Lower leg skin (tissue), 4 donors: ENCODE data around the gene EZR. TPM values are rescaled to one million over a fixed set of nuclear protein-coding genes. Genes with fewer than 3 reads are reported as not detected.

Experiments
- DNase-seq, 2 donors: peaks; one replicate each; pipeline ENCODE4 v3.0.0-alpha.2; 2019; ENCODE audit warnings: low spot score in 2 of 2
- H3K4me3 ChIP-seq: fragments of 200-600 bp; sonication (generic); 2 replicates; pipeline ENCODE4 v1.5.1; 2017; ENCODE audit warnings: mild to moderate bottlenecking, low read depth; ENCODE audit not compliant: poor library complexity, severe bottlenecking
- CTCF ChIP-seq, 3 donors: fragments of 450-650 bp; IDR thresholded peaks; one replicate each; pipeline ENCODE4 v1.5.1; 2016; ENCODE audit warnings: antibody characterized with exemption in 3 of 3, mild to moderate bottlenecking in 3 of 3, moderate library complexity in 2 of 3
- POLR2A ChIP-seq, 2 donors: fragments of 450-650 bp; IDR thresholded peaks; one replicate each; pipeline ENCODE4 v1.6.1; 2016 to 2017; ENCODE audit warnings: antibody characterized with exemption in 2 of 2, mild to moderate bottlenecking in 1 of 2, moderate library complexity in 1 of 2
- WGBS, 2 donors: methylation state at CpG; one replicate each; pipeline ENCODE4 v1.1.5; 2018; 5-methylcytosine and 5-hydroxymethylcytosine counted together
- intact Hi-C: fragments of 100-400 bp; cut with DNase I; formaldehyde crosslinking; loops from one replicate; pipeline ENCODE4 v1.15.0; 2023; ENCODE audit warnings: low total_unique reads
- total RNA-seq, 4 donors: library from RNA; depleted of rRNA; stranded (reverse); fragments of >200 nt; gene quantifications; one replicate each; pipeline ENCODE4 v1.1.0, GENCODE V29; 2016

The EZR gene
- total RNA-seq, 4 donors from 2014 or later = 200 to 235 (median 212) TPM

- no peak for DNase-seq
- intact Hi-C loops = no loop called here
- TF ChIP-seq POLR2A (IDR thresholded peaks at IDR 0.05) (no peak), CTCF (IDR thresholded peaks at IDR 0.05) (no peak)
- H3K4me3 ChIP-seq = no peak overlapping the region
- WGBS, 2 donors = 47 to 70% methylated on average over 4 of the region's 4 CpGs
Observed at GRCh38 chr6:158847786-158848185, 28.6 kb upstream of the EZR start.

- no peak overlapping the region for H3K4me3 ChIP-seq
- 87 to 92% methylated on average over 11 of the region's 11 CpGs for WGBS, 2 donors
- TF ChIP-seq POLR2A (IDR thresholded peaks at IDR 0.05) (no peak), CTCF (IDR thresholded peaks at IDR 0.05) (no peak)
- intact Hi-C loops = no loop called here
- DNase-seq = no peak
Observed at GRCh38 chr6:158847012-158847529, 27.9 kb upstream of the EZR start.

- 84% methylated on average over 10 of the region's 10 CpGs for WGBS, 2 donors
- intact Hi-C loops = no loop called here
- no peak for DNase-seq
Observed at GRCh38 chr6:158843751-158844683, 24.8 kb upstream of the EZR start.

GRCh38 chr6:158841358-158841757 is 22.2 kb upstream of the EZR start:
- WGBS, 2 donors = 77% methylated on average over 3 of the region's 3 CpGs
- H3K4me3 ChIP-seq = no peak overlapping the region
- DNase-seq = no peak
- TF ChIP-seq POLR2A (IDR thresholded peaks at IDR 0.05) (no peak), CTCF (IDR thresholded peaks at IDR 0.05) (no peak)
- intact Hi-C loops = no loop called here

More at GRCh38 chr6:158843751-158844683, 24.8 kb upstream of the EZR start:
- H3K4me3 ChIP-seq = no peak overlapping the region
- TF ChIP-seq CTCF (IDR thresholded peaks at IDR 0.05) = no peak
- no peak for TF ChIP-seq POLR2A (IDR thresholded peaks at IDR 0.05)

GRCh38 chr6:158840465-158840864 is 21.3 kb upstream of the EZR start:
- TF ChIP-seq POLR2A (IDR thresholded peaks at IDR 0.05) = no peak
- no peak for TF ChIP-seq CTCF (IDR thresholded peaks at IDR 0.05)
- no peak for DNase-seq
- 91 to 95% methylated on average over 1 of the region's 1 CpG for WGBS, 2 donors
- intact Hi-C loops = no loop called here
- H3K4me3 ChIP-seq = no peak overlapping the region
